ENCODE data around the gene GAGE1.

- TF ChIP-seq CTCF (IDR thresholded peaks at IDR 0.05): no peak
- TF ChIP-seq POLR2AphosphoS5 (IDR thresholded peaks at IDR 0.05): no peak
These were observed 57.7 kb downstream of the GAGE1 start for GRCh38 chrX:49656533-49656932.
